SH-SY5Y (cell line): ENCODE data around the gene COL9A3.

Experiments
- GATA2 ChIP-seq: IDR thresholded peaks from 2 replicates; pipeline ENCODE4 v1.6.1; 2011; ENCODE audit warnings: mild to moderate bottlenecking, low read depth, low read length
- GATA3 ChIP-seq: IDR thresholded peaks from 2 replicates; pipeline ENCODE4 v1.6.1; 2011; ENCODE audit warnings: low read depth, mild to moderate bottlenecking, low read length, moderate library complexity

DNA sequence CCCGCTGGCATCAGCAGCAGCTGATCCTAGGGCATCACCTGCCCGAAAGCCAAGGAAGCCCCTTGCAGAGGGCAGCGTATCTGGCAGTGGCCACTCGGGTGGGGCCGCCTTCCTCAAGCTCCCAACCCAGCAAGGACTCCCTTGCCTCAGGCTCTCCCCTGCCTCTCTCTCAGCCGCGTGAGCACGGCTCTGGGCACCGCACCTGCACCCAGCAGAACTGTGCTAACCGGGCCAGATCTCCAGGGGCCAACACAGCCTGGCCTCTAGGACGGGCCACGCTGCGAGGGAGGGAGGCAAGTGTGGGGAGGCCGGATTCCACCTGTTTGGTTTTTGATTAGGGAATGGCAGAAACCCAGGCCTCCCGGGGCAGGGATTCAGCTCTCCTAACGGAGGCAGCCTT is 32.4 kb upstream of the COL9A3 start:
- TF ChIP-seq GATA3: no peak
- TF ChIP-seq GATA2: no peak
